ENCODE data around the gene TOX2. TPM values are rescaled to one million over a fixed set of nuclear protein-coding genes. Genes with fewer than 3 reads are reported as not detected.
A peak's percentile ranks its signal among the peaks of the same experiment; 100 is the strongest.

Gene TOX2
- total RNA-seq, 1 donor from 2014 or later: 0.16 TPM

DNA sequence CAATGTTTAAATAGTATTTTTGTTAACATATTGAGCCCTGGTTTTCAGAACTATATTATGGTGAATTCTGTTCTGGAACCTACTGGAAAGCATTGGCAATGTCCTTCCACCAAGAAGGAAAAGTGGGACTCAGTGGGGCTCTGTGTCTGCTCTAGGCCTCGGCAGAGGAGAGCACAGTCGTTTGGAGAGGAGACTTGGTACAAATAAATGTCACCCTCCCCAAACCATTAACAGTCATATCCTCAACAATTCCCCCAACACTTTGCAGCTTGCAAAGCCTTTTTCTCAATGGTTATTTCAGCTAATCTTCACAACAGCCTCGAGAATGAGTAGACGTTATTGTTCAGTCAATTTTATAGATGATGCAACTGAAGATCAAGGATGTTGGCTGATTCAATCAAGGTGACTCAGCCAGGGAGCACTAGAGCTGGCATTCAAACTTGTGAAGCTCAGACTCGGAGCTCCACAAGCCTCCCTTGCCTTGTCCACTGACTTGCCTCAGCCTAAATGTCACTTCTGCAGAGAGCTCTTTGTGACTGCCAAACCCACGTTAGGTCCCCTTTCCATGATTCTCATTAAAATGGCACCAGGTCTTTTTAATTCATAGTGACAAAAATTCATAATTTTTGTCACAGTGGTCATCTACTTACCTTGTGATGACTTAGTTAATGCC lies 60.6 kb downstream of the TOX2 start:
- Histone ChIP-seq H3K36me3 (ENCODE audit: insufficient read depth, low read length) (no peaks in the 10 kb centered on the region), H2AFZ (ENCODE audit: low read depth, low read length) (no peak overlapping the region), H3K4me2 (ENCODE audit: low read length) (peak overlapping the region; percentile 20), H4K20me1 (ENCODE audit: insufficient read depth, low read length) (no peaks in the 10 kb centered on the region), H3K9ac (ENCODE audit: low read length) (no peak overlapping the region), H3K27me3 (ENCODE audit: insufficient read depth, low read length) (no peaks in the 10 kb centered on the region), H3K4me1 (ENCODE audit: insufficient read depth, low read length) (peaks cover 8% of the 10 kb centered on the region), H3K79me2 (ENCODE audit: insufficient read depth, low read length) (no peaks in the 10 kb centered on the region), H3K4me3 (ENCODE audit: insufficient read depth, low read depth, low read length) (no peak overlapping the region), H3K9me3 (ENCODE audit: insufficient read depth, low read depth, low read length) (no peaks in the 10 kb centered on the region), H3K27ac (ENCODE audit: low read depth, low read length) (peak overlapping the region; percentile 24)
- Mint-ChIP-seq H3K27ac (ENCODE audit: unreplicated experiment) (peak overlapping the region; percentile 91), H3K9me3 (ENCODE audit: unreplicated experiment) (peaks cover 3% of the 10 kb centered on the region), H3K27me3 (ENCODE audit: low read depth, unreplicated experiment) (peaks cover 26% of the 10 kb centered on the region), H3K4me3 (ENCODE audit: unreplicated experiment) (no peak overlapping the region), H3K36me3 (ENCODE audit: low read depth, unreplicated experiment) (no peaks in the 10 kb centered on the region), H3K4me1 (ENCODE audit: low read depth, unreplicated experiment) (peaks cover 5% of the 10 kb centered on the region)
- DNase-seq (ENCODE audit: low read depth) (peak; percentile 81), FAIRE-seq (no peak)
- TF ChIP-seq, protein P1, sequence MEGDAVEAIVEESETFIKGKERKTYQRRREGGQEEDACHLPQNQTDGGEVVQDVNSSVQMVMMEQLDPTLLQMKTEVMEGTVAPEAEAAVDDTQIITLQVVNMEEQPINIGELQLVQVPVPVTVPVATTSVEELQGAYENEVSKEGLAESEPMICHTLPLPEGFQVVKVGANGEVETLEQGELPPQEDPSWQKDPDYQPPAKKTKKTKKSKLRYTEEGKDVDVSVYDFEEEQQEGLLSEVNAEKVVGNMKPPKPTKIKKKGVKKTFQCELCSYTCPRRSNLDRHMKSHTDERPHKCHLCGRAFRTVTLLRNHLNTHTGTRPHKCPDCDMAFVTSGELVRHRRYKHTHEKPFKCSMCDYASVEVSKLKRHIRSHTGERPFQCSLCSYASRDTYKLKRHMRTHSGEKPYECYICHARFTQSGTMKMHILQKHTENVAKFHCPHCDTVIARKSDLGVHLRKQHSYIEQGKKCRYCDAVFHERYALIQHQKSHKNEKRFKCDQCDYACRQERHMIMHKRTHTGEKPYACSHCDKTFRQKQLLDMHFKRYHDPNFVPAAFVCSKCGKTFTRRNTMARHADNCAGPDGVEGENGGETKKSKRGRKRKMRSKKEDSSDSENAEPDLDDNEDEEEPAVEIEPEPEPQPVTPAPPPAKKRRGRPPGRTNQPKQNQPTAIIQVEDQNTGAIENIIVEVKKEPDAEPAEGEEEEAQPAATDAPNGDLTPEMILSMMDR (IDR thresholded peaks at IDR 0.05; ENCODE audit: insufficient read depth, low read depth, low read length): no peak
- TF ChIP-seq EZH2 (IDR thresholded peaks at IDR 0.05; ENCODE audit: insufficient read depth, low read length): no peak

DNA sequence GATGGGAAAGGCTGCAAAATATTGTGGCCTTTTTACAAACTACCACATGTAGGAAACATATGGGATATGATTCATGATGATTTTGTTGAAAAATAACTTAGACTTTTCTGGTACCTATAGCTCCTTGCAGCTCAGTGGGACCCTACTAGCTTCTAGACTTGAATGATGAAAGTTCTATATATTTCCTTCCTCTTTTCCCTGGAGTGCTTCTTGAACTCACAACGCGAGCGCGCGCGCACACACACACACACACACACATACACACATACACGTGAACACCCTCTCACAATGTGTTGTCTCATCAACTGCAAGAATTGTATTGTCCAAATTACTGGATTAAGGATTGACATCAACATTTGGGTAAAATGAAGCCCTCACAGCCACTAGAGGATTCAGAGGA lies 61.9 kb downstream of the TOX2 start:
- Mint-ChIP-seq H3K36me3 (ENCODE audit: low read depth, unreplicated experiment) (no peaks in the 10 kb centered on the region), H3K27me3 (ENCODE audit: low read depth, unreplicated experiment) (peaks cover 20% of the 10 kb centered on the region), H3K27ac (ENCODE audit: unreplicated experiment) (no peak overlapping the region), H3K9me3 (ENCODE audit: unreplicated experiment) (peaks cover 1% of the 10 kb centered on the region), H3K4me1 (ENCODE audit: low read depth, unreplicated experiment) (peaks cover 5% of the 10 kb centered on the region), H3K4me3 (ENCODE audit: unreplicated experiment) (no peak overlapping the region)
- TF ChIP-seq, protein P1 (IDR thresholded peaks at IDR 0.05; ENCODE audit: insufficient read depth, low read depth, low read length): no peak
- TF ChIP-seq EZH2 (IDR thresholded peaks at IDR 0.05; ENCODE audit: insufficient read depth, low read length): no peak
- no peak overlapping the region for H3K27ac ChIP-seq (ENCODE audit: low read depth, low read length)
- no peak overlapping the region for H3K4me2 ChIP-seq (ENCODE audit: low read length)
- FAIRE-seq (no peak), DNase-seq (ENCODE audit: low read depth) (no peak)
- no peaks in the 10 kb centered on the region for H4K20me1 ChIP-seq (ENCODE audit: insufficient read depth, low read length)
- H3K27me3 ChIP-seq (ENCODE audit: insufficient read depth, low read length): no peaks in the 10 kb centered on the region
- H3K4me3 ChIP-seq (ENCODE audit: insufficient read depth, low read depth, low read length): no peak overlapping the region
- peaks cover 8% of the 10 kb centered on the region for H3K4me1 ChIP-seq (ENCODE audit: insufficient read depth, low read length)
- H3K79me2 ChIP-seq (ENCODE audit: insufficient read depth, low read length): no peaks in the 10 kb centered on the region
- H3K9ac ChIP-seq (ENCODE audit: low read length): no peak overlapping the region
- H3K9me3 ChIP-seq (ENCODE audit: insufficient read depth, low read depth, low read length): no peaks in the 10 kb centered on the region
- no peak overlapping the region for H2AFZ ChIP-seq (ENCODE audit: low read depth, low read length)
- H3K36me3 ChIP-seq (ENCODE audit: insufficient read depth, low read length): no peaks in the 10 kb centered on the region

DNA sequence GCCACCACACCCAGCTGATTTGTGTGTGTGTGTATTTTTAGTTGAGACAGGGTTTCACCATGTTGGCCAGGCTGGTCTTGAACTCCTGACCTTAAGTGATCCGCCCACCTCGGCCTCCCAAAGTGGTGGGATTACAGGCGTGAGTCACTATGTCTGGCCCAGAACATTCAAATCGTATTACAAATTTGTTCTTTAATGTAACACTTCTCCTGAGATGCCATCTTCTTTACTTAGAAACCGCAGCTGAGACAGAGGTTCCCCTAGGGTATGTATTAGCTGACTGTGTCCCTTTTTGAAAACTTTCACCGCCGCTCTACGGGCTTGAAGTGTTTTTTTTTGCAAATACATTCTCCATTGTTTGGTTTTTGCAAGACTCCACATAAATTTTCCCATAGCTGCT lies 62.6 kb downstream of the TOX2 start:
- H3K4me3 Mint-ChIP-seq (ENCODE audit: unreplicated experiment): no peak overlapping the region
- H3K9me3 Mint-ChIP-seq (ENCODE audit: unreplicated experiment): peaks cover 1% of the 10 kb centered on the region
- Histone ChIP-seq H3K79me2 (ENCODE audit: insufficient read depth, low read length) (no peaks in the 10 kb centered on the region), H3K27ac (ENCODE audit: low read depth, low read length) (no peak overlapping the region), H3K9me3 (ENCODE audit: insufficient read depth, low read depth, low read length) (no peaks in the 10 kb centered on the region), H3K4me3 (ENCODE audit: insufficient read depth, low read depth, low read length) (no peak overlapping the region), H3K4me1 (ENCODE audit: insufficient read depth, low read length) (peaks cover 8% of the 10 kb centered on the region), H3K9ac (ENCODE audit: low read length) (no peak overlapping the region), H4K20me1 (ENCODE audit: insufficient read depth, low read length) (no peaks in the 10 kb centered on the region), H3K4me2 (ENCODE audit: low read length) (no peak overlapping the region), H2AFZ (ENCODE audit: low read depth, low read length) (no peak overlapping the region), H3K27me3 (ENCODE audit: insufficient read depth, low read length) (no peaks in the 10 kb centered on the region), H3K36me3 (ENCODE audit: insufficient read depth, low read length) (no peaks in the 10 kb centered on the region)
- H3K27ac Mint-ChIP-seq (ENCODE audit: unreplicated experiment): no peak overlapping the region
- TF ChIP-seq, protein P1 (IDR thresholded peaks at IDR 0.05; ENCODE audit: insufficient read depth, low read depth, low read length): no peak
- no peak for TF ChIP-seq EZH2 (IDR thresholded peaks at IDR 0.05; ENCODE audit: insufficient read depth, low read length)
- peak; percentile 51 for DNase-seq (ENCODE audit: low read depth)
- H3K27me3 Mint-ChIP-seq (ENCODE audit: low read depth, unreplicated experiment): peaks cover 22% of the 10 kb centered on the region
- H3K36me3 Mint-ChIP-seq (ENCODE audit: low read depth, unreplicated experiment): no peaks in the 10 kb centered on the region
- FAIRE-seq: no peak
- H3K4me1 Mint-ChIP-seq (ENCODE audit: low read depth, unreplicated experiment): peaks cover 5% of the 10 kb centered on the region
